ENCODE results near the gene PDZD2. TPM values are rescaled to one million over a fixed set of nuclear protein-coding genes. Genes with fewer than 3 reads are reported as not detected.

PDZD2 gene
- polyA plus RNA-seq, 1 donor from 2014 or later = 3.1 TPM

DNA sequence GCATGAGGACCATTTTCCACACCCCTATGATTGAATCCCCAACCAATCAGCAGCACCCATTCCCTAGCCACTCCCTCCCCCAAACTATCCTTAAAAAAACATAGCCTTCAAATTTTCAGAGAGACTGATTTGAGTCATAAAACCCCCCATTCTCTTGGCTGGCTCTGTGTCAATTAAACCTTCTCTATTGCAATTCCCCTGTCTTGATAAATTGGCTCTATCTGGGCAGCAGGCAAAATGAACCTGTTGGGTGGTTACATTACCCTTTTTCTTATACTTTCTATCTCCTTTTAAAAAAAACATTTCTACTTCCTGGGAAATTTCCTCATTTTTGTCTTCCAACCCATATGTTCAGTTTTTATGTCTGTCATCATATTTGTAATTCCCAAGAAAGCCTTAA, 220.2 kb downstream of the PDZD2 start:
- Histone ChIP-seq H3F3A (ENCODE audit: insufficient read depth, low read length, poor library complexity, severe bottlenecking) (no peaks in the 10 kb centered on the region), H3K9ac (ENCODE audit: low read length) (no peak overlapping the region), H2AFZ (ENCODE audit: low read depth, low read length) (no peak overlapping the region), H4K20me1 (ENCODE audit: insufficient read depth) (no peaks in the 10 kb centered on the region), H3K4me3 (ENCODE audit: low read length) (no peak overlapping the region), H3K9me3 (ENCODE audit: low read length) (peaks cover 11% of the 10 kb centered on the region), H3K9me2 (ENCODE audit: insufficient read depth, low read length) (no peaks in the 10 kb centered on the region), H3K36me3 (ENCODE audit: insufficient read depth, low read length) (no peaks in the 10 kb centered on the region), H3K27me3 (ENCODE audit: insufficient read depth, low read depth, low read length) (peaks cover 26% of the 10 kb centered on the region), H3K79me2 (replicated peaks; ENCODE audit: insufficient read depth, low read length) (no peaks in the 10 kb centered on the region), H3K4me2 (ENCODE audit: low read length) (no peak overlapping the region), H3K27ac (ENCODE audit: low read length) (no peak overlapping the region)
- TF ChIP-seq EP300 (conservative IDR thresholded peaks at IDR 0.05; ENCODE audit: poor library complexity, severe bottlenecking) (no peak), SMC3 (conservative IDR thresholded peaks at IDR 0.05; ENCODE audit: poor library complexity) (no peak), RAD21 (conservative IDR thresholded peaks at IDR 0.05) (no peak), POLR2AphosphoS5 (IDR thresholded peaks at IDR 0.05) (no peak), MXI1 (conservative IDR thresholded peaks at IDR 0.05; ENCODE audit: poor library complexity, severe bottlenecking) (no peak), TAF1 (IDR thresholded peaks at IDR 0.05; ENCODE audit: low read depth) (no peak), EZH2 (IDR thresholded peaks at IDR 0.05; ENCODE audit: borderline replicate concordance, insufficient read depth, low read length, poor library complexity, severe bottlenecking) (no peak)
- TF ChIP-seq, protein P1, sequence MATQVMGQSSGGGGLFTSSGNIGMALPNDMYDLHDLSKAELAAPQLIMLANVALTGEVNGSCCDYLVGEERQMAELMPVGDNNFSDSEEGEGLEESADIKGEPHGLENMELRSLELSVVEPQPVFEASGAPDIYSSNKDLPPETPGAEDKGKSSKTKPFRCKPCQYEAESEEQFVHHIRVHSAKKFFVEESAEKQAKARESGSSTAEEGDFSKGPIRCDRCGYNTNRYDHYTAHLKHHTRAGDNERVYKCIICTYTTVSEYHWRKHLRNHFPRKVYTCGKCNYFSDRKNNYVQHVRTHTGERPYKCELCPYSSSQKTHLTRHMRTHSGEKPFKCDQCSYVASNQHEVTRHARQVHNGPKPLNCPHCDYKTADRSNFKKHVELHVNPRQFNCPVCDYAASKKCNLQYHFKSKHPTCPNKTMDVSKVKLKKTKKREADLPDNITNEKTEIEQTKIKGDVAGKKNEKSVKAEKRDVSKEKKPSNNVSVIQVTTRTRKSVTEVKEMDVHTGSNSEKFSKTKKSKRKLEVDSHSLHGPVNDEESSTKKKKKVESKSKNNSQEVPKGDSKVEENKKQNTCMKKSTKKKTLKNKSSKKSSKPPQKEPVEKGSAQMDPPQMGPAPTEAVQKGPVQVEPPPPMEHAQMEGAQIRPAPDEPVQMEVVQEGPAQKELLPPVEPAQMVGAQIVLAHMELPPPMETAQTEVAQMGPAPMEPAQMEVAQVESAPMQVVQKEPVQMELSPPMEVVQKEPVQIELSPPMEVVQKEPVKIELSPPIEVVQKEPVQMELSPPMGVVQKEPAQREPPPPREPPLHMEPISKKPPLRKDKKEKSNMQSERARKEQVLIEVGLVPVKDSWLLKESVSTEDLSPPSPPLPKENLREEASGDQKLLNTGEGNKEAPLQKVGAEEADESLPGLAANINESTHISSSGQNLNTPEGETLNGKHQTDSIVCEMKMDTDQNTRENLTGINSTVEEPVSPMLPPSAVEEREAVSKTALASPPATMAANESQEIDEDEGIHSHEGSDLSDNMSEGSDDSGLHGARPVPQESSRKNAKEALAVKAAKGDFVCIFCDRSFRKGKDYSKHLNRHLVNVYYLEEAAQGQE (IDR thresholded peaks at IDR 0.05; ENCODE audit: borderline replicate concordance) = no peak
- TF ChIP-seq, protein P2, sequence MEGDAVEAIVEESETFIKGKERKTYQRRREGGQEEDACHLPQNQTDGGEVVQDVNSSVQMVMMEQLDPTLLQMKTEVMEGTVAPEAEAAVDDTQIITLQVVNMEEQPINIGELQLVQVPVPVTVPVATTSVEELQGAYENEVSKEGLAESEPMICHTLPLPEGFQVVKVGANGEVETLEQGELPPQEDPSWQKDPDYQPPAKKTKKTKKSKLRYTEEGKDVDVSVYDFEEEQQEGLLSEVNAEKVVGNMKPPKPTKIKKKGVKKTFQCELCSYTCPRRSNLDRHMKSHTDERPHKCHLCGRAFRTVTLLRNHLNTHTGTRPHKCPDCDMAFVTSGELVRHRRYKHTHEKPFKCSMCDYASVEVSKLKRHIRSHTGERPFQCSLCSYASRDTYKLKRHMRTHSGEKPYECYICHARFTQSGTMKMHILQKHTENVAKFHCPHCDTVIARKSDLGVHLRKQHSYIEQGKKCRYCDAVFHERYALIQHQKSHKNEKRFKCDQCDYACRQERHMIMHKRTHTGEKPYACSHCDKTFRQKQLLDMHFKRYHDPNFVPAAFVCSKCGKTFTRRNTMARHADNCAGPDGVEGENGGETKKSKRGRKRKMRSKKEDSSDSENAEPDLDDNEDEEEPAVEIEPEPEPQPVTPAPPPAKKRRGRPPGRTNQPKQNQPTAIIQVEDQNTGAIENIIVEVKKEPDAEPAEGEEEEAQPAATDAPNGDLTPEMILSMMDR (IDR thresholded peaks at IDR 0.05; ENCODE audit: poor library complexity, severe bottlenecking) = no peak

DNA sequence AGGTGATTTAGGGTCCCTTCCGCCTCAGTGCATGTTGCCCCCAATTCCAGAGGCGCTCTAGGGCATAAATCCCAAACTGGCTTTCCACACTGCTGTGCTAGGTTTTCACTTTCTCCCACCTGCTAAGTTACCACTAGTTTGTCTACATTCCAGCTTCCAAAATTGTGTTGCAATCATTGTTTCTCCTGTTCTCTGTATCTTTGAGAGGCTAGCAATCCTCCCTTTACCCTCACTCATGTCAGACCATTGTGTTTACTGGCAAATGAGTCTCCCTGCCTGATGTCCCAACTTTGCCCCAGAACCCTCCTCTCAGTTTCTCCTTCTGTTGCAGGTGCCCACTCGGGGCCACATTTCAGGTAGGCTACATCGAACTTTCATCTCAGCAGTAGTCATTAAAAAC, 221.3 kb downstream of the PDZD2 start:
- H3K9me3 ChIP-seq (ENCODE audit: low read length) = peaks cover 11% of the 10 kb centered on the region
- H3K27me3 ChIP-seq (ENCODE audit: insufficient read depth, low read depth, low read length) = peaks cover 14% of the 10 kb centered on the region
- H2AFZ ChIP-seq (ENCODE audit: low read depth, low read length) = no peak overlapping the region
- H3F3A ChIP-seq (ENCODE audit: insufficient read depth, low read length, poor library complexity, severe bottlenecking) = no peaks in the 10 kb centered on the region
- no peak overlapping the region for H3K9ac ChIP-seq (ENCODE audit: low read length)
- no peak overlapping the region for H3K27ac ChIP-seq (ENCODE audit: low read length)
- no peaks in the 10 kb centered on the region for H3K36me3 ChIP-seq (ENCODE audit: insufficient read depth, low read length)
- no peak overlapping the region for H3K4me3 ChIP-seq (ENCODE audit: low read length)
- TF ChIP-seq MXI1 (conservative IDR thresholded peaks at IDR 0.05; ENCODE audit: poor library complexity, severe bottlenecking) = no peak
- TF ChIP-seq, protein P1 (IDR thresholded peaks at IDR 0.05; ENCODE audit: borderline replicate concordance) = no peak
- TF ChIP-seq POLR2AphosphoS5 (IDR thresholded peaks at IDR 0.05) = no peak
- TF ChIP-seq, protein P2 (IDR thresholded peaks at IDR 0.05; ENCODE audit: poor library complexity, severe bottlenecking) = no peak
- TF ChIP-seq RAD21 (conservative IDR thresholded peaks at IDR 0.05) = no peak
- TF ChIP-seq EP300 (conservative IDR thresholded peaks at IDR 0.05; ENCODE audit: poor library complexity, severe bottlenecking) = no peak
- TF ChIP-seq TAF1 (IDR thresholded peaks at IDR 0.05; ENCODE audit: low read depth) = no peak
- no peak for TF ChIP-seq SMC3 (conservative IDR thresholded peaks at IDR 0.05; ENCODE audit: poor library complexity)
- TF ChIP-seq EZH2 (IDR thresholded peaks at IDR 0.05; ENCODE audit: borderline replicate concordance, insufficient read depth, low read length, poor library complexity, severe bottlenecking) = no peak
- no peaks in the 10 kb centered on the region for H3K9me2 ChIP-seq (ENCODE audit: insufficient read depth, low read length)
- H4K20me1 ChIP-seq (ENCODE audit: insufficient read depth) = no peaks in the 10 kb centered on the region
- H3K79me2 ChIP-seq (replicated peaks; ENCODE audit: insufficient read depth, low read length) = no peaks in the 10 kb centered on the region
- no peak overlapping the region for H3K4me2 ChIP-seq (ENCODE audit: low read length)
